Neural cell (in vitro differentiated cells): ENCODE measurements around the gene TOR1A.

ENCODE experiments used
- EZH2 ChIP-seq: fragments of 200-600, 300-800 bp; shearing (Covaris generic), sonication (generic); IDR thresholded peaks from 2 replicates; pipeline ENCODE4 v1.6.1; 2014; ENCODE audit warnings: antibody characterized with exemption, low read length, borderline replicate concordance, mild to moderate bottlenecking; ENCODE audit not compliant: insufficient read depth, poor library complexity, severe bottlenecking
- POLR2AphosphoS5 ChIP-seq: IDR thresholded peaks from 2 replicates; pipeline ENCODE4 v1.6.1; 2012
- TF ChIP-seq, protein P1 (sequence below): fragments of 450-650 bp; IDR thresholded peaks from 2 replicates; pipeline ENCODE4 v1.5.1; 2014; ENCODE audit warnings: antibody characterized with exemption, mild to moderate bottlenecking, moderate library complexity; ENCODE audit not compliant: poor library complexity, severe bottlenecking

DNA sequence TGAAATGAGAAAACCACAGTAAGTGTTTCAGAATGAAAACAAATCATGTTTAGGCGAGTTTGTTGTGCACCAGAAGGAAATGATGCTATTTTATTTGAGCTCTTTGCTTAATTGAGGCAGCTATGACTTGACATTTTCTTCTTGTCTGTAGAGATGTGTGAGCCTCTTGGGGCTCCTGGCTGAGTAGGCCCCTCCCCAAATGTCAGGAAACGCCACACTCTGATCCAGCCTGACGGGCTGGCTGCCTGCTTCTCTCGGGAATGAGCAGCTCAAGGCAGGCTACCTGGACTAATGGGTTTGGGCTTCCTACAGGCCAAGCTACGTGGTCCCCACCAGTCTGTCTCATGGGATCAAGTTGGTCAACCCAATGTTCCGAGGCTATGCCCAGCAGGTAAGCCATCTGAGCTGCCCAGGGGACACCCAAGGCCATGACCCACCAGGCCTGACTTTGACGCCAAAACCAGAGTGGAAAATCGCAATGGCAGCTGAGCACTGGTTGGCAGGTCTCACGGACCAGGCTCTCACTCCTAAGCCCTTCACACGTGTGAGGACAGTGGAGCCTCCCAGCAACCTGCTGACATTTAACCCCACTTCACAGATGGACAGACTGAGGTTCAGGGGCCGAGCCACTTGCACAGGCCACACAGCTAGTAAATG lies 41.2 kb upstream of the TOR1A start:
- TF ChIP-seq POLR2AphosphoS5 (no peak), EZH2 (no peak)
- TF ChIP-seq, protein P1, sequence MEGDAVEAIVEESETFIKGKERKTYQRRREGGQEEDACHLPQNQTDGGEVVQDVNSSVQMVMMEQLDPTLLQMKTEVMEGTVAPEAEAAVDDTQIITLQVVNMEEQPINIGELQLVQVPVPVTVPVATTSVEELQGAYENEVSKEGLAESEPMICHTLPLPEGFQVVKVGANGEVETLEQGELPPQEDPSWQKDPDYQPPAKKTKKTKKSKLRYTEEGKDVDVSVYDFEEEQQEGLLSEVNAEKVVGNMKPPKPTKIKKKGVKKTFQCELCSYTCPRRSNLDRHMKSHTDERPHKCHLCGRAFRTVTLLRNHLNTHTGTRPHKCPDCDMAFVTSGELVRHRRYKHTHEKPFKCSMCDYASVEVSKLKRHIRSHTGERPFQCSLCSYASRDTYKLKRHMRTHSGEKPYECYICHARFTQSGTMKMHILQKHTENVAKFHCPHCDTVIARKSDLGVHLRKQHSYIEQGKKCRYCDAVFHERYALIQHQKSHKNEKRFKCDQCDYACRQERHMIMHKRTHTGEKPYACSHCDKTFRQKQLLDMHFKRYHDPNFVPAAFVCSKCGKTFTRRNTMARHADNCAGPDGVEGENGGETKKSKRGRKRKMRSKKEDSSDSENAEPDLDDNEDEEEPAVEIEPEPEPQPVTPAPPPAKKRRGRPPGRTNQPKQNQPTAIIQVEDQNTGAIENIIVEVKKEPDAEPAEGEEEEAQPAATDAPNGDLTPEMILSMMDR, result no peak
